Mesendoderm (in vitro differentiated cells): ENCODE measurements around the gene CPT1C.

ENCODE experiments used
- DNase-seq: peaks from one replicate; pipeline ENCODE4 v3.0.0; 2013
- H2AK5ac ChIP-seq: 2 replicates; pipeline ENCODE4 v1.6.1; 2013; ENCODE audit warnings: low read length, inconsistent platforms
- H2BK120ac ChIP-seq: 2 replicates; pipeline ENCODE4 v1.6.1; 2013; ENCODE audit warnings: low read depth, mild to moderate bottlenecking, low read length, moderate library complexity, mixed read lengths
- H2BK15ac ChIP-seq: replicated peaks from 2 replicates; pipeline ENCODE4 v1.6.1; 2013; ENCODE audit warnings: low read depth, mild to moderate bottlenecking, moderate library complexity
- H2BK5ac ChIP-seq: 2 replicates; pipeline ENCODE4 v1.6.1; 2013; ENCODE audit warnings: low read length, inconsistent platforms
- H3K18ac ChIP-seq: 2 replicates; pipeline ENCODE4 v1.6.1; 2013; ENCODE audit warnings: mild to moderate bottlenecking, low read length, mixed read lengths
- H3K23ac ChIP-seq: one replicate; pipeline ENCODE4 v1.6.1; 2013; ENCODE audit warnings: low read length
- H3K27ac ChIP-seq: 2 replicates; pipeline ENCODE4 v1.5.1; 2013; ENCODE audit warnings: low read depth, mild to moderate bottlenecking, inconsistent platforms, low read length, moderate library complexity
- H3K27me3 ChIP-seq: 2 replicates; pipeline ENCODE4 v1.6.1; 2013; ENCODE audit warnings: low read length, control low read depth, mild to moderate bottlenecking, inconsistent platforms; ENCODE audit not compliant: insufficient read depth, poor library complexity
- H3K36me3 ChIP-seq: 2 replicates; pipeline ENCODE4 v1.6.1; 2013; ENCODE audit warnings: low read length, inconsistent platforms; ENCODE audit not compliant: control insufficient read depth, insufficient read depth
- H3K4ac ChIP-seq: one replicate; pipeline ENCODE4 v1.6.1; 2013; ENCODE audit warnings: low read depth, mild to moderate bottlenecking, low read length, moderate library complexity
- H3K4me1 ChIP-seq: 2 replicates; pipeline ENCODE4 v1.6.1; 2013; ENCODE audit warnings: low read depth, low read length, inconsistent platforms; ENCODE audit not compliant: control insufficient read depth
- H3K4me2 ChIP-seq: 2 replicates; pipeline ENCODE4 v1.6.1; 2013; ENCODE audit warnings: low read length
- H3K4me3 ChIP-seq: 2 replicates; pipeline ENCODE4 v1.5.1; 2013; ENCODE audit warnings: mild to moderate bottlenecking, low read length
- H3K56ac ChIP-seq: one replicate; pipeline ENCODE4 v1.6.1; 2013; ENCODE audit warnings: low read length
- H3K79me1 ChIP-seq: 2 replicates; pipeline ENCODE4 v1.6.1; 2013; ENCODE audit warnings: low read length, inconsistent platforms
- H3K79me2 ChIP-seq: 2 replicates; pipeline ENCODE4 v1.6.1; 2013; ENCODE audit warnings: mild to moderate bottlenecking, low read length; ENCODE audit not compliant: control insufficient read depth, insufficient read depth
- H3K9ac ChIP-seq: 2 replicates; pipeline ENCODE4 v1.6.1; 2013; ENCODE audit warnings: low read length, inconsistent platforms
- H4K5ac ChIP-seq: one replicate; pipeline ENCODE4 v1.6.1; 2013; ENCODE audit warnings: low read length
- H4K8ac ChIP-seq: one replicate; pipeline ENCODE4 v1.6.1; 2013; ENCODE audit warnings: low read depth, mild to moderate bottlenecking, control low read depth, low read length, moderate library complexity
- WGBS: extraction: QIAGEN DNeasy Blood & Tissue Kit; methylation state at CpG from one replicate; pipeline ENCODE4 v1.1.7; 2013; ENCODE audit warnings: low lambda C conversion rate, missing lambda C conversion rate; ENCODE audit not compliant: insufficient coverage; ENCODE audit errors: extremely low coverage; 5-methylcytosine and 5-hydroxymethylcytosine counted together

CPT1C gene

DNA sequence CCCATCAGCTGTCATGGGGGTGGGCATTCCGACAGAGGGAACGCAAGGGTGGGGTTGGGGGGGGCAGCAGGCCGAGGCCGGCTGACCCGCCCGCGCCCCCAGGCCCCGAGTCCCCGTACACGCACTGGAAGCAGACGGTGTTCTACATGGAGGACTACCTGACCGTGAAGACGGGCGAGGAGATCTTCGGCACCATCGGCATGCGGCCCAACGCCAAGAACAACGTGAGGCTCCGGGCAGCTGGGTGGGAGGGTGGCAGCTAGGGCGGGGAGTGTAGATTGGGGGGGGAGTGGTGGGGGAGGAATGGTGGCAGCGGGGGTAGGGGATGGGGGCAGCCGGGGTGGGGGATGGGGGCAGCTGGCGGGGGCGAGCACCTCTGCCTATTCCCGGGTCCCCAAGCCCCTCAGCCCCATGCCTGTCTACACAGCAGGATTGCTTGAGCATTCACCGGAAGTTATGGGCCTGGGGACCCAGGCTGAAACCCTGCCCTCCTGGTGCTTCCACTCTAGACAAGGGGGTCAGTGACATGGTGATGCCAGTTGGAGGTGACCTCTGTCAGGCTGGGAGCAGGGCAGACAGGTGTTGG is 4.3 kb upstream of the CPT1C start:
- Histone ChIP-seq H3K9ac (no peak overlapping the region), H2AK5ac (no peak overlapping the region), H3K79me2 (peaks cover 9% of the 10 kb centered on the region), H3K23ac (no peak overlapping the region), H4K5ac (no peak overlapping the region), H2BK5ac (no peak overlapping the region), H3K4ac (no peak overlapping the region), H3K4me3 (no peak overlapping the region), H3K56ac (no peak overlapping the region), H3K4me2 (no peak overlapping the region), H2BK120ac (no peak overlapping the region), H3K27ac (no peak overlapping the region), H4K8ac (no peak overlapping the region), H3K36me3 (peaks cover 29% of the 10 kb centered on the region), H3K27me3 (no peaks in the 10 kb centered on the region), H3K4me1 (peaks cover 2% of the 10 kb centered on the region), H2BK15ac (no peak overlapping the region), H3K18ac (no peak overlapping the region), H3K79me1 (peaks cover 20% of the 10 kb centered on the region)
- no CpG with 5 or more reads among the region's 27 CpGs for WGBS
- DNase-seq = no peak

DNA sequence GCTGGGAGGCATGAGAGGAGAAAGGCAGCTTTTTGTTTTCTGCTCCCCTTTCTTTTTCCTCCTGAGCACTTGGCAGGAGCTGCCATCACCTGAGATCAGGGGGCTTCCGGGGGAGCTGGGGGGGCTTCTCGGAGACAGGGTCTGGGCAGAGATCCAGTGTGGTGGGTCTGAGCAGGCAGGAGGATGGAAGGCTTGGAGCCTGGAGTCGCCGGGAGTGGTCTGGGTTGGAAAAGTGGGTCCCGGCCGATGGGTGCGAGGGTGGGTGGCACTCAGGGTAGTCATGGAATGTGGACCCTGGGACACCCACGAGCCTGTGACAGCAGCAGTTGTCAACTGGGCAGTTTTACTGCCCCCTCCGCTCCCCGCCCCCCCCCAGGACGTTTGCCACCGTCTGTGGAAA is 3.8 kb upstream of the CPT1C start:
- no peak overlapping the region for H3K4ac ChIP-seq
- no CpG with 5 or more reads among the region's 12 CpGs for WGBS
- no peak overlapping the region for H3K23ac ChIP-seq
- H4K5ac ChIP-seq = no peak overlapping the region
- no peak overlapping the region for H2BK15ac ChIP-seq
- DNase-seq = no peak
- no peak overlapping the region for H4K8ac ChIP-seq
- no peak overlapping the region for H3K4me3 ChIP-seq
- H3K79me2 ChIP-seq = peaks cover 4% of the 10 kb centered on the region
- peaks cover 2% of the 10 kb centered on the region for H3K4me1 ChIP-seq
- H2AK5ac ChIP-seq = no peak overlapping the region
- H3K36me3 ChIP-seq = peaks cover 24% of the 10 kb centered on the region
- no peak overlapping the region for H3K9ac ChIP-seq
- H3K27me3 ChIP-seq = no peaks in the 10 kb centered on the region
- H2BK120ac ChIP-seq = no peak overlapping the region
- no peak overlapping the region for H3K27ac ChIP-seq
- H2BK5ac ChIP-seq = no peak overlapping the region
- H3K18ac ChIP-seq = no peak overlapping the region
- no peak overlapping the region for H3K4me2 ChIP-seq
- peaks cover 14% of the 10 kb centered on the region for H3K79me1 ChIP-seq
- no peak overlapping the region for H3K56ac ChIP-seq

DNA sequence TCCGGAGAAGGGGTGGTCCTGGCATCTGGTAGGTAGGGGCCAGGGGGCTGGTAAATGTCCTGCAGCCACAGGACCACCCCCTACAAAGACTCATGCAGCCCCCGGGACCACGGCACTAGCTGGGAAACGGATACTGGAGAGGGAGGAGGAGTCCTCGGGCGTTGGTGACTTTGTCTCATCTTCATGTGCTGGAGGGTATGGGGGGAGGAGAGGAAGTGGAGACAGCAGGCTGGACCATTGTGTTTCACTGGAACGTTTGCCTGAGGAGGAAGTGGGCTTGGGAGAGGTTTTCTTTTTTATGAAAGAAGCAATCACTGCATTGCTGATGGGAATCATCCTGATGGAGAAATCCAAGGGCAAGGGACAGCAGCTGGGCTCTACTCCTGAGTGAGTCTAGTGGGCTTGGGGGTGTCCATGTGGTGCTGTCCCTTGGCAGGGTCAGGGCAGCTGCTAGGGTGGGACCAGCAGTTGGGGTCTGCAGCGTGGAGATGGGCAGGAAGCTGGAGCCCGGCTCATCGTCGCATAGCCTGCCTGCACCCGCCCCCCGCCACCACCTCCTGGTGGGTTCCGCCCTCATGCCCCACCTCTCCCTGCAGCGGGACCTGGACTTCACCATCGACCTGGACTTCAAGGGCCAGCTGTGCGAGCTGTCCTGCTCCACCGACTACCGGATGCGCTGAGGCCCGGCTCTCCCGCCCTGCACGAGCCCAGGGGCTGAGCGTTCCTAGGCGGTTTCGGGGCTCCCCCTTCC is 3.2 kb upstream of the CPT1C start:
- no peak overlapping the region for H3K4me3 ChIP-seq
- H3K23ac ChIP-seq = no peak overlapping the region
- no peak overlapping the region for H2BK5ac ChIP-seq
- H4K8ac ChIP-seq = no peak overlapping the region
- H2BK120ac ChIP-seq = no peak overlapping the region
- H2AK5ac ChIP-seq = no peak overlapping the region
- H3K4me1 ChIP-seq = peaks cover 2% of the 10 kb centered on the region
- H3K27ac ChIP-seq = no peak overlapping the region
- no peak overlapping the region for H3K4ac ChIP-seq
- H3K36me3 ChIP-seq = peaks cover 20% of the 10 kb centered on the region
- H4K5ac ChIP-seq = no peak overlapping the region
- H3K56ac ChIP-seq = peak overlapping the region; percentile 25
- H3K9ac ChIP-seq = no peak overlapping the region
- H3K27me3 ChIP-seq = no peaks in the 10 kb centered on the region
- no peak overlapping the region for H3K4me2 ChIP-seq
- no peak overlapping the region for H3K18ac ChIP-seq
- no peak overlapping the region for H2BK15ac ChIP-seq
- peaks cover 11% of the 10 kb centered on the region for H3K79me1 ChIP-seq
- no CpG with 5 or more reads among the region's 26 CpGs for WGBS
- peak; percentile 63 for DNase-seq
- no peaks in the 10 kb centered on the region for H3K79me2 ChIP-seq

DNA sequence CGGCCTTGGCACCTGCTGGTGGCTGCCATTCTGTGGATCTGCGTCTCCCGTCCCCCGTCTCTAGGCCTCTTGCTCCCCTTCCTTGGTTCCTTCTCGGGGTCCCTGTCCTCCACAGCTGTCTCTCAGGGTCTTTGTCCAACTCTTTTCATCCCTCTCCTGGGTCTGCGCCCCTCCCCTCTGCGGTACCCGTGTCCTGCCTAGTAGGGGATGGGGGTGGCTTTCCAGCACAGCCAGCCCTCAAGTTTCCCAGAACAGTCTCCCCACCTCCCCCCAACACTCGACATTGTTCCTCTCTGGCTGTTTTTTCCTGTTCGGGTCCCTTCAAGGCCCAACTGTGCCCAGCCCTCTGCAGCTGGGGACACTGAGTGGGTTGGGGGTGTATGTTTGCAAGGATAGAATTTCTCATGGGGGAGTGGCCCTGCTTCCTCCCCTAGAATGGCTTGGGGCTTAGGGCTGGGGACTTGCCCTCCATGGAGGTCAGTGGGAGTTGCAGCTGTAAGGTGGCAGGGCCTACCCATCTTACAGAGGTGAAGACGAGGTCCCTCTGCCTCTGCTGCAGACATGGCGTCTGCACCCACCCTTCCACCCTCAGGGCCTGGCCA is 2.3 kb upstream of the CPT1C start:
- no peak overlapping the region for H3K4me2 ChIP-seq
- no peak overlapping the region for H3K4ac ChIP-seq
- no peaks in the 10 kb centered on the region for H3K79me2 ChIP-seq
- H4K5ac ChIP-seq = no peak overlapping the region
- no peak overlapping the region for H3K18ac ChIP-seq
- peaks cover 2% of the 10 kb centered on the region for H3K4me1 ChIP-seq
- H3K4me3 ChIP-seq = no peak overlapping the region
- peaks cover 19% of the 10 kb centered on the region for H3K36me3 ChIP-seq
- H4K8ac ChIP-seq = no peak overlapping the region
- no peak overlapping the region for H3K27ac ChIP-seq
- no peak overlapping the region for H2BK120ac ChIP-seq
- WGBS = no CpG with 5 or more reads among the region's 12 CpGs
- DNase-seq = no peak
- no peak overlapping the region for H2BK15ac ChIP-seq
- H3K27me3 ChIP-seq = no peaks in the 10 kb centered on the region
- no peak overlapping the region for H2BK5ac ChIP-seq
- peaks cover 11% of the 10 kb centered on the region for H3K79me1 ChIP-seq
- H3K9ac ChIP-seq = no peak overlapping the region
- no peak overlapping the region for H3K23ac ChIP-seq
- H2AK5ac ChIP-seq = no peak overlapping the region
- no peak overlapping the region for H3K56ac ChIP-seq

DNA sequence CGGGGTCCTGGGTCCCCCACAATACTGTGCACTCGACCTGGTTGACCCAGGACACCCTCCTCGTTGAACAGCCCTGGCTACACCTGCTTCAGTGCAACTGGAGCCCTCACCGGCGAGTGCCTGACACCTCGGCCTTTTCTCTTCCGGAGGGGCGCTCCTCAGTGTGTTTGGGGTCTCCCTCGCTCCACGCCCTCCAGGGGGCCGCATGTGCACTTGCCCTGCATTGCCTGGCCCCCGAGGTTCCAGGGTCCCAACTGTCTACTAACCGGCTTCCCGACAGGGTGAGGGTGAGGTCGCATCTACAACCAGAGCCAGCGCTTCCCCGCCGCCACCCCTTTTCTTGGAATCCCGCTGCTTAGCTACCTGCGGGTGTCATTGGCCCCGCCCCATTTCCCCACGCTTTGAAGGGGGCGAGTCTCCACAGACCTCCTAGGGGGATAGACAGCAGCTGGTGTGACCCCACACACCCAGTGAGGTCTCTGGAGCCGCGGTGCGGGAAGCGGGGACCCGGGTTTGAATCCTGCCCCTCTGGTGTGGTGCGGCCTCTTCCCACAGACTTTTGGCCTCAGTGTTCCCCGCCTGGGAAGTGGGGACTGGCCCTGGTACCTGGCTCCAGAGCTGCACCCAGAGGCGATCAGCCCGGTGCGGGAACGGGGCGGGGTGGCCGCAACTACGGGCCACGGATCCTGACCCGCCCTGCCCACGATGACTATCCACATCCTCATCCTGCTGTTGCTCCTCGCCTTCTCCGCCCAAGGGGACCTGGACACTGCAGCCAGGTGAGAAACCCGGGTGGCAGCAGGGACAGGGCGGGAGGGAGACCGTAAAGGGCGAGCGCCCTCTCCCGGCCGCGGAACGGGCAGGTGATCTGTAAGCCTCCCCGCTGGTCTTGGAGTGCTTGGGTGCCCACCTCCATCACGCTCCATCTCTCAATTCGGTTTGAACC is 1.5 kb upstream of the CPT1C start, which contains the start of gene ADM5:
TSS of gene ADM5 (plus strand) at position 462 of the 946 bp plus-strand sequence. CDS start at position 706, 244 bp downstream.
- Histone ChIP-seq H3K9ac (peak within 1 kb of the TSS; percentile 86), H3K27me3 (no peaks in the 10 kb centered on the region), H2BK15ac (no peak within 1 kb of the TSS), H3K18ac (peak within 1 kb of the TSS; percentile 28), H3K79me1 (peaks cover 11% of the 10 kb centered on the region), H3K36me3 (peaks cover 16% of the 10 kb centered on the region), H2BK5ac (no peak within 1 kb of the TSS), H3K4me1 (peaks cover 2% of the 10 kb centered on the region), H3K27ac (peak within 1 kb of the TSS; percentile 65), H3K56ac (peak within 1 kb of the TSS; percentile 92), H2AK5ac (no peak within 1 kb of the TSS), H2BK120ac (no peak within 1 kb of the TSS), H3K4me2 (peak within 1 kb of the TSS; percentile 69), H4K8ac (no peak within 1 kb of the TSS), H3K4me3 (peak within 1 kb of the TSS; percentile 67), H3K79me2 (no peaks in the 10 kb centered on the region), H4K5ac (no peak within 1 kb of the TSS), H3K23ac (no peak within 1 kb of the TSS), H3K4ac (no peak within 1 kb of the TSS)
- WGBS = no CpG with 5 or more reads among the region's 54 CpGs
- peak; percentile 66 for DNase-seq
